Mesendoderm (in vitro differentiated cells): ENCODE results near the gene PCGF1.
A peak's percentile ranks its signal among the peaks of the same experiment; 100 is the strongest.

Experiments used
- DNase-seq: peaks from one replicate; pipeline ENCODE4 v3.0.0; 2013
- H2AK5ac ChIP-seq: 2 replicates; pipeline ENCODE4 v1.6.1; 2013; ENCODE audit warnings: low read length, inconsistent platforms
- H2BK120ac ChIP-seq: 2 replicates; pipeline ENCODE4 v1.6.1; 2013; ENCODE audit warnings: low read depth, mild to moderate bottlenecking, low read length, moderate library complexity, mixed read lengths
- H2BK15ac ChIP-seq: replicated peaks from 2 replicates; pipeline ENCODE4 v1.6.1; 2013; ENCODE audit warnings: low read depth, mild to moderate bottlenecking, moderate library complexity
- H2BK5ac ChIP-seq: 2 replicates; pipeline ENCODE4 v1.6.1; 2013; ENCODE audit warnings: low read length, inconsistent platforms
- H3K18ac ChIP-seq: 2 replicates; pipeline ENCODE4 v1.6.1; 2013; ENCODE audit warnings: mild to moderate bottlenecking, low read length, mixed read lengths
- H3K23ac ChIP-seq: one replicate; pipeline ENCODE4 v1.6.1; 2013; ENCODE audit warnings: low read length
- H3K27ac ChIP-seq: 2 replicates; pipeline ENCODE4 v1.5.1; 2013; ENCODE audit warnings: low read depth, mild to moderate bottlenecking, inconsistent platforms, low read length, moderate library complexity
- H3K27me3 ChIP-seq: 2 replicates; pipeline ENCODE4 v1.6.1; 2013; ENCODE audit warnings: low read length, control low read depth, mild to moderate bottlenecking, inconsistent platforms; ENCODE audit not compliant: insufficient read depth, poor library complexity
- H3K36me3 ChIP-seq: 2 replicates; pipeline ENCODE4 v1.6.1; 2013; ENCODE audit warnings: low read length, inconsistent platforms; ENCODE audit not compliant: control insufficient read depth, insufficient read depth
- H3K4ac ChIP-seq: one replicate; pipeline ENCODE4 v1.6.1; 2013; ENCODE audit warnings: low read depth, mild to moderate bottlenecking, low read length, moderate library complexity
- H3K4me1 ChIP-seq: 2 replicates; pipeline ENCODE4 v1.6.1; 2013; ENCODE audit warnings: low read depth, low read length, inconsistent platforms; ENCODE audit not compliant: control insufficient read depth
- H3K4me2 ChIP-seq: 2 replicates; pipeline ENCODE4 v1.6.1; 2013; ENCODE audit warnings: low read length
- H3K4me3 ChIP-seq: 2 replicates; pipeline ENCODE4 v1.5.1; 2013; ENCODE audit warnings: mild to moderate bottlenecking, low read length
- H3K56ac ChIP-seq: one replicate; pipeline ENCODE4 v1.6.1; 2013; ENCODE audit warnings: low read length
- H3K79me1 ChIP-seq: 2 replicates; pipeline ENCODE4 v1.6.1; 2013; ENCODE audit warnings: low read length, inconsistent platforms
- H3K79me2 ChIP-seq: 2 replicates; pipeline ENCODE4 v1.6.1; 2013; ENCODE audit warnings: mild to moderate bottlenecking, low read length; ENCODE audit not compliant: control insufficient read depth, insufficient read depth
- H3K9ac ChIP-seq: 2 replicates; pipeline ENCODE4 v1.6.1; 2013; ENCODE audit warnings: low read length, inconsistent platforms
- H4K5ac ChIP-seq: one replicate; pipeline ENCODE4 v1.6.1; 2013; ENCODE audit warnings: low read length
- H4K8ac ChIP-seq: one replicate; pipeline ENCODE4 v1.6.1; 2013; ENCODE audit warnings: low read depth, mild to moderate bottlenecking, control low read depth, low read length, moderate library complexity
- WGBS: extraction: QIAGEN DNeasy Blood & Tissue Kit; methylation state at CpG from one replicate; pipeline ENCODE4 v1.1.7; 2013; ENCODE audit warnings: low lambda C conversion rate, missing lambda C conversion rate; ENCODE audit not compliant: insufficient coverage; ENCODE audit errors: extremely low coverage; 5-methylcytosine and 5-hydroxymethylcytosine counted together

Gene PCGF1

GRCh38 chr2:74498500-74499266, 8.8 kb downstream of the PCGF1 start:
- H3K23ac ChIP-seq, result no peak overlapping the region
- no CpG with 5 or more reads among the region's 41 CpGs for WGBS

DNA sequence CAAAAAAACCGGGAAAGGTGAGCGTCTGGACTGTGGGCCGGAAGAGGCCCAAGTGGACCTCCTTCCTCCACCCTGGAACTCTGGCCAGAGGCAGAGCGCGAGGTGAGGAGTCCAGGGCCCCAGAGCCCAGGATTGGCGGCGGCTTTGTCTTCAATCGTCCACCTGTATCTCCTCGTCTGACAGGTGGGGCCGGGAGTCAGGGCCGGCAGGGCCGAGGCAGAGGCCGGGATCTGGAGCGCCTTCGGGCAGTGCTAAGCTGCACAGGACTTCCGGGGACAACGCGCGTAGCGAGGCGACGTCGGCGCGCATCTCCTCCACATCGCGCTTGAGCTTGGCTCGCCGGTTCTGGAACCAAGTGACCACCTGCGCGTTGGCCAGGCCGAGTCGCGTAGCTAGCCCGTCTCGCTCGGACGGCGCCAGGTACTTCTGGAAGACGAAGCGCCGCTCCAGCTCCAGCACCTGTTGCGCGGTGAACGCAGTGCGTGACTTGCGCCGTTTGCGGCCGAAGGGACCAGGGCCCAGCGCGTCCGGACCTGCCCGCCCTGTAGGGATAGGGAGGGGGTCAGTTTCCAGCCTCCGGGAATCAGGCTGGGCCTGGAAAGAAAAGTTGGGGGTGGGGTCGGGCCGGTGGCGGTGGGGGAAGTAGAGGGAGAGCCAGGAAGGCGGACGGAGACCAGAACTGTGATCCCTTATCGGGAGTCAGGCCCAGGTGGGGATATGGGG, 9.6 kb downstream of the PCGF1 start:
- Histone ChIP-seq H2BK120ac (no peak overlapping the region), H2AK5ac (no peak overlapping the region), H3K27ac (no peak overlapping the region), H3K9ac (peak overlapping the region; percentile 37), H3K36me3 (peaks cover 1% of the 10 kb centered on the region), H3K79me1 (no peaks in the 10 kb centered on the region), H3K4ac (no peak overlapping the region), H3K4me1 (peaks cover 3% of the 10 kb centered on the region), H3K56ac (peak overlapping the region; percentile 83), H3K27me3 (peaks cover 62% of the 10 kb centered on the region), H3K4me2 (peak overlapping the region; percentile 74), H4K8ac (no peak overlapping the region), H3K79me2 (no peaks in the 10 kb centered on the region), H3K23ac (no peak overlapping the region), H2BK15ac (no peak overlapping the region), H3K4me3 (no peak overlapping the region), H3K18ac (no peak overlapping the region), H4K5ac (no peak overlapping the region), H2BK5ac (no peak overlapping the region)
- DNase-seq, result peak; percentile 38
- WGBS, result no CpG with 5 or more reads among the region's 61 CpGs

More at GRCh38 chr2:74498500-74499266, 8.8 kb downstream of the PCGF1 start:
- Histone ChIP-seq H3K18ac (no peak overlapping the region), H4K8ac (no peak overlapping the region), H3K36me3 (no peaks in the 10 kb centered on the region), H3K27ac (no peak overlapping the region), H2BK5ac (no peak overlapping the region), H3K27me3 (peaks cover 68% of the 10 kb centered on the region), H2AK5ac (no peak overlapping the region), H2BK15ac (no peak overlapping the region), H2BK120ac (no peak overlapping the region), H3K79me1 (no peaks in the 10 kb centered on the region), H3K79me2 (no peaks in the 10 kb centered on the region), H3K4me3 (no peak overlapping the region), H3K4me1 (peaks cover 3% of the 10 kb centered on the region), H4K5ac (no peak overlapping the region), H3K4ac (no peak overlapping the region), H3K4me2 (peak overlapping the region; percentile 74), H3K9ac (peak overlapping the region; percentile 28), H3K56ac (peak overlapping the region; percentile 83)
- peak; percentile 77 for DNase-seq

- Histone ChIP-seq H4K8ac (no peak overlapping the region), H3K4me2 (peak overlapping the region; percentile 74), H3K18ac (no peak overlapping the region), H3K27me3 (peaks cover 55% of the 10 kb centered on the region), H3K4me1 (peaks cover 3% of the 10 kb centered on the region), H3K79me2 (no peaks in the 10 kb centered on the region), H4K5ac (no peak overlapping the region), H3K36me3 (peaks cover 1% of the 10 kb centered on the region), H2AK5ac (no peak overlapping the region), H3K9ac (peak overlapping the region; percentile 37), H3K23ac (no peak overlapping the region), H2BK5ac (no peak overlapping the region), H2BK15ac (no peak overlapping the region), H3K4me3 (no peak overlapping the region), H3K79me1 (no peaks in the 10 kb centered on the region), H3K4ac (no peak overlapping the region), H2BK120ac (no peak overlapping the region), H3K27ac (no peak overlapping the region), H3K56ac (peak overlapping the region; percentile 64)
- WGBS, result no CpG with 5 or more reads among the region's 19 CpGs
- DNase-seq, result no peak
These were observed 10.3 kb downstream of the PCGF1 start for GRCh38 chr2:74496997-74497776.

- Histone ChIP-seq H3K4me2 (no peak overlapping the region), H3K79me1 (no peaks in the 10 kb centered on the region), H3K4ac (no peak overlapping the region), H2BK120ac (no peak overlapping the region), H2AK5ac (no peak overlapping the region), H2BK5ac (no peak overlapping the region), H3K4me3 (no peak overlapping the region), H3K4me1 (peaks cover 3% of the 10 kb centered on the region), H3K79me2 (no peaks in the 10 kb centered on the region), H2BK15ac (no peak overlapping the region), H3K9ac (no peak overlapping the region), H3K18ac (no peak overlapping the region), H3K27ac (no peak overlapping the region), H3K27me3 (peaks cover 38% of the 10 kb centered on the region), H3K23ac (no peak overlapping the region), H3K36me3 (peaks cover 8% of the 10 kb centered on the region), H3K56ac (no peak overlapping the region), H4K8ac (no peak overlapping the region), H4K5ac (no peak overlapping the region)
- DNase-seq, result no peak
- WGBS, result no CpG with 5 or more reads among the region's 1 CpG
These were observed 12.1 kb downstream of the PCGF1 start for GRCh38 chr2:74495440-74495839.

DNA sequence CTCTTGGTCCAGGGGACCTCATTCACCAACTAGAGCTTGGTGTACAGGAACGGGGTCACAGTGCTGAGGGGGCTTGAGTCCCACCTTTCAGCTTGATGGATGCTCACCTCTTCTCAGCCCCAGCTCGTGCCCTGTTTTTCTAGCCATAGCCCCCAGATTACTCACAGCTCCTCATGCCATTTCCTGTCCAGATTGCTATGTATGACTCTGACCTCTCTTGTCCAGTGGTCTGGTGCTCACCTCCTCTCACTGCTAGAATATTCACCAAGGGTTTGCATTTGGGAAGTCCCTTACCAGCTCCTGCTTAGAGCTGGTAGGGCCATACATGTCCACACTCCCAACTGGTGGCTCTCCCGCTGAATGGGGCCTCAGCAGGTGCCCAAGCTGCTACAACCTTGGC, 13.9 kb downstream of the PCGF1 start:
- Histone ChIP-seq H4K5ac (no peak overlapping the region), H2BK120ac (no peak overlapping the region), H3K9ac (no peak overlapping the region), H3K4me2 (no peak overlapping the region), H2BK15ac (no peak overlapping the region), H3K79me2 (no peaks in the 10 kb centered on the region), H2BK5ac (no peak overlapping the region), H3K27ac (no peak overlapping the region), H3K4ac (no peak overlapping the region), H3K56ac (no peak overlapping the region), H3K36me3 (peaks cover 8% of the 10 kb centered on the region), H4K8ac (no peak overlapping the region), H3K23ac (no peak overlapping the region), H3K18ac (no peak overlapping the region), H3K27me3 (peaks cover 21% of the 10 kb centered on the region), H3K4me1 (peaks cover 1% of the 10 kb centered on the region), H2AK5ac (no peak overlapping the region), H3K4me3 (no peak overlapping the region), H3K79me1 (no peaks in the 10 kb centered on the region)
- no CpG with 5 or more reads among the region's 3 CpGs for WGBS
- no peak for DNase-seq
